ENCODE data around the gene SCGB1C2.
A peak's percentile ranks its signal among the peaks of the same experiment; 100 is the strongest.
"Not testable (repeated sequence)": the region's sequence is repeated elsewhere in the genome, so short reads cannot be mapped to it uniquely, and the experiment has no call there.

Gene SCGB1C2

GRCh38 chr17:137166-137807, at the start of gene SCGB1C2:
Gene SCGB1C2 (plus strand): TSS chr17:137569. CDS start chr17:137591, 22 bp downstream.
- DNase-seq (ENCODE audit: low read depth in 2 of 2): not testable (repeated sequence)

GRCh38 chr17:113111-113510, 24.3 kb upstream of the SCGB1C2 start:
- DNase-seq (ENCODE audit: low read depth in 2 of 2): not testable (repeated sequence)

GRCh38 chr17:118339-118917, 18.9 kb upstream of the SCGB1C2 start:
- DNase-seq (ENCODE audit: low read depth in 2 of 2): not testable (repeated sequence)

DNA sequence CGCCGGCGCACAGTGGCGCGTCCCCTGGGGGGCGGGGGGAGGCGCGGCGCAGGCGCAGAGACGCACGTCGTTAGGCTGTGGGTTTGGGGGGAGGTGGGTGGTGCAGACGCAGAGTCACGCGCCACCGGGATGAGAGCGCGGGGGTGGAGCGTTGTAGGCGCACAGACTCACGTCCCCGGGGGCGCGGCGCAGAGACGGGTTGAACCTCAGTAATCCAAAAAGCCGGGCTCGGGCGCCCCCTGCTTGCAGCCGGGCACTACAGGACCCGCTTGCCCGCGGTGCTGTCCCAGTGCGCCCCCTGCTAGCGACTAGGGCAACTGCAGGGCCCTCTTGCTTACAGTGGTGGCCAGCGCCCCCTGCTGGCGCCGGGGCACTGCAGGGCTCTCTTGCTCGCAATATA, 3.4 kb upstream of the SCGB1C2 start:
- DNase-seq (ENCODE audit: low read depth in 2 of 2): not testable (repeated sequence)

DNA sequence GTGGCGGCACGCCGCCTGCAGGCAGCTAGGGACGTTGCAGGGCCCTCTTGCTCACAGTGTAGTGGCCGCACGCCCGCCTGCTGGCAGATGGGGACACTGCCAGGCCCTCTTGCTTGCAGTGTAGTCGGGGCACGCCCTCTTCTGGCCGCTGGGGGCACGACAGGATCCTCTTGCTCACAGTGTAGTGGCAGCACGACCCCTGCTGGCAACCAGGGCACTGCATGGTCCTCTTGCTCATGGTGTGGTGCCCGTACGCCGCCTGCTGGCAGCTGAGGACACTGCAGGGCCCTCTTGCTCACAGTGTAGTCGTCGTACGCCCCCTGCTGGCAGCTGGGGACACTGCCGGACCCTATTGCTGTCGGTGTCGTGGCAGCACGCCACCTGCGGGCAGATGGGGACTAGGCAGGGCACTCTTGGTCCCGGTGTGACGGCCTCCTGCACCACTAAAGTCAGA, 3.0 kb upstream of the SCGB1C2 start:
- not testable (repeated sequence) for DNase-seq (ENCODE audit: low read depth in 2 of 2)

DNA sequence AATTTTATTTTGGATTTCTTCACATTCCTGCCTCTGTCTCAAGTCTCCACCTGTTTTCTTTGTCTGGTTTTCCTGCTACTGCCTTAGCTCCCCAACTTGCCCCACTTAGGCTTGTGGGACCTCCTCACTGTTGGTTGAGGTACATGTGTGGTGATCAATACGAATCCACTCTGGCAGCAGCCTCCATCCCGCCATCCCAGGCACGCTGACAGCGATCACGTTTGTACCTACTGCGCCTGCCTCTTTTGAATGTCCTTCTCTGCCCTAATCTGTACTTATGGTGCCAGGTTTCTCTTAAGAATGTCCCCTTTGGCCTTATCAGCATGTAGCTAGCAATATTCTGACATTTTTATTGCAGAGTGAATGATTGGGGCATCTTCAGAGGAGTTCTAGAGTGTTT, 2.3 kb upstream of the SCGB1C2 start:
- DNase-seq (ENCODE audit: low read depth in 2 of 2): not testable (repeated sequence)

- DNase-seq (ENCODE audit: low read depth in 2 of 2): not testable (repeated sequence)
Measured at GRCh38 chr17:135895-136294, 1.5 kb upstream of the SCGB1C2 start.

- not testable (repeated sequence) for DNase-seq (ENCODE audit: low read depth in 2 of 2)
Measured at GRCh38 chr17:136531-136930, 838 bp upstream of the SCGB1C2 start.

- DNase-seq (ENCODE audit: low read depth in 2 of 2): not testable (repeated sequence)
Measured at GRCh38 chr17:139401-140205, 2.2 kb downstream of the SCGB1C2 start.

DNA sequence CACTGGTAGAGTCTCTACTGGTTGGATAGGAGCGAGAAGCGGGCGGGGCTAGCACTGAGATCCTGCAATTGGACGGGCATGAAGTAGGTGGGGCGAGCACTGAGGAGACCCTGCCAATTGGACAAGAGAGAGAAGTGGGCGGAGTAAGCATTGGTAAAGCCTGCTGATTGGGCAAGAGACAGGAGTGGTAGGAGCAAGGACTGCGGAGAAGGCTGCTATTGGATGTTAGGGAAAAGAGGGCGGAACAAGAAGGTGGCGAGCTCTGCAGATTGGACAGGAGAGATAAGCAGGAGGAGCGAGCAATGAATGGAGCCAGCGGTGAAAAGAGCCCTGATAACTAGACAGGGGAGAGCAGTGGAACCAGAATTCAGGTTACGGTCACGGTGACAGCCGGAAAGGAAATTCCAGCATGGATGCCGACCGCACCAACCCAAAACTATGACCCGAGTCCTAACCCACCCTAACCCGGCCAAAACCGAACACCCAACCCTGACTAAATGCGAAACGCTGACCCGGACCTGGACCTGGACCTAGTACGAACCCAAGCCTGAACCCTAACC, 4.8 kb downstream of the SCGB1C2 start:
- peak in 1 of 2 experiments; percentile 0 for DNase-seq (ENCODE audit: low read depth in 2 of 2)

- no peak for DNase-seq (ENCODE audit: low read depth in 2 of 2)
Measured at GRCh38 chr17:142876-143784, 5.8 kb downstream of the SCGB1C2 start.

- peak in 1 of 2 experiments; percentile 23 for DNase-seq (ENCODE audit: low read depth in 2 of 2)
Measured at GRCh38 chr17:143785-144281, 6.5 kb downstream of the SCGB1C2 start.

- no peak for DNase-seq (ENCODE audit: low read depth in 2 of 2)
Measured at GRCh38 chr17:144936-145670, 7.7 kb downstream of the SCGB1C2 start.

- DNase-seq (ENCODE audit: low read depth in 2 of 2): no peak
Measured at GRCh38 chr17:145671-146541, 8.5 kb downstream of the SCGB1C2 start.

DNA sequence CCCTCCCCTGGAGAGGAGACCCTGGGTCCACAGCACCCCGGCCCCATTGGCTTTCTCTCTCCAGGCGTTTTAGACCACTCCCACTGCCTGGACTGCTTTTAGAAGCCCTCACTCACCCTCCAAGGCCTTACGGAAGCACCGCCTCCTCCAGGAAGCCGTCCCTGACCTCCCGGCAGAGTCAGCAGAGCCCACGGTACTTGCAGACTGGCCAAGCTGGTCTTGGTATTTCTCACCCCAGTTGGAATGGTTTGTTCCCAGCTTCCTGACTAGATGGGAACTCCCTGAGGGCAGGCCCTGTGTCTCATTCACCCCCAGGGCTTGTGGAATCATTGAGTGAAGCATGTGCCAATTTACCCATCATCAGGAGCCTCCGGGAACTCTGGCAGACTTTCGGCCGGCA, 9.2 kb downstream of the SCGB1C2 start:
- DNase-seq (ENCODE audit: low read depth in 2 of 2): no peak

DNA sequence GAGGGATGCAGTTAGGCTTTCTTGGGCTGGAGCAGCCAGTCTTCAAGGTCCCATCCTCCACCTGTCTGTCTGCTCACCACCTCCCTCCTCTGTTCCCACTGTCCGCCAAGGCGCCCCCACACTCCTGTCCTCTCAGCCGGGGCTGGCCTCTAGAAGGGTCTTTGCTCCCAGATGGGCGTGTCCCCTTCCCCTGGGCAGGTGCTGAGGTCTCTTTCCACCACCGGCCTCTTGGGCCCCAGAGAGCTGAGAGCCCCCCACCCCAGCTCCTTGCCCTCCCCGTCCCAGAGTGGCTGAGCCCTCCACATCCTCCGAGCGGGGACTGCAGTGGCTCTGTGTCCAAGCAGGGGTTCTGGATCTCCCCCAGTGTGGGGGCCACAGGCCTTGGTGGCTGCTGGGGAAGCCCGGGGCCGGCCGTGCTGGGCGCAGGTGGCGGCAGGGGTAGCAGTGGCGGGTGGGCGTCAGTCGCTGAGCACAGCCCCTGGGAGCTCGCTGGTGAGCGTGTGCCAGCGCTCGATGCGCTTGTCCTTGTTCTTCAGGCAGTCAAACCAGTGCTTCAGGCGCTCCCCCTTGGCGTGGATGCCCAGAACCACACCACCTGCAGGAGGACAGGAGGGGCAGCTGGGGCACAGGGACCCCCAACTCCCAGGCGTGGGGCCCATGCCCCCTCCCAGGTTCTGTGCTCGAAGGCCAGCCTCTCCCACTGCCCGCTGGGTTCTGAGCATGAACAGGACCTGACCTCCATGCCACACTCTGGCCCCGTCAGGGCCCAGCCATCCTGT, 9.8 kb downstream of the SCGB1C2 start:
- no peak for DNase-seq (ENCODE audit: low read depth in 2 of 2)

GRCh38 chr17:147796-148740, 10.7 kb downstream of the SCGB1C2 start:
- DNase-seq (ENCODE audit: low read depth in 2 of 2): no peak

Measured in fibroblast of skin of left quadriceps (primary cell).